GM18520 (cell line): ENCODE results near the gene NTF4.
"Not testable (repeated sequence)": the region's sequence is repeated elsewhere in the genome, so short reads cannot be mapped to it uniquely, and the experiment has no call there.

Source experiments
- ATAC-seq: cut with Tn5 transposase; IDR thresholded peaks from one replicate; pipeline ENCODE4 v1.9.1; 2021; ENCODE audit not compliant: unreplicated experiment

Gene NTF4

DNA sequence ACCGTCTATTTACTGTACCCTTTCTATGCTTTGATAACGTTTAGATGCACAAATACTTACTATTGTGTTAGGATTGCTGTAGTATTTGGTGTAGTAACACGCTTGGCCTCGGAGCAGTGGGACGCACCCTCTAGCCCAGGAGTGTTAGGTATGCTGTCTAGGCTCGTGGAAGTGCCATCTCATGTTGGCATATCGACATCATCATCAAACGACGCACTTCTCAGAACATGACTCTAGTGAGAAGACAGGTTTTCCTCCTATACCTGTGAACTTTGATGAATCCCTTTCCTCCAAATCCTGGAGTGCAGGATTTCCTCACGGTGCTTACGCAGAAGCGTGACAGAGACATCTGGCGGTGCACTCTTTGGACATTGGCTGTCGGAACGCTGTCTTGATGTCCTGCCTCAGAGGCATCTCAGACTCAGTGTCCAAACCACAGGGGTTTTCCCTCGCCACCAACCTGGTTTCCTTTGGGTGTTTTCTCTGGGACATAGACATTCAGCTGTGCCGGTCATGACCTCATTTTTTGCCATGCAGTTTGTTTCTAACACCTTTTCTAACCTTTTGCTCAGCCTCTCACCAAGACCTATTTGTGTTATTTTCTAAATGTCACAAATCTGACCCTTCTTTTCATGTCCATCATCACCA, 26.9 kb upstream of the NTF4 start:
- ATAC-seq = no peak

DNA sequence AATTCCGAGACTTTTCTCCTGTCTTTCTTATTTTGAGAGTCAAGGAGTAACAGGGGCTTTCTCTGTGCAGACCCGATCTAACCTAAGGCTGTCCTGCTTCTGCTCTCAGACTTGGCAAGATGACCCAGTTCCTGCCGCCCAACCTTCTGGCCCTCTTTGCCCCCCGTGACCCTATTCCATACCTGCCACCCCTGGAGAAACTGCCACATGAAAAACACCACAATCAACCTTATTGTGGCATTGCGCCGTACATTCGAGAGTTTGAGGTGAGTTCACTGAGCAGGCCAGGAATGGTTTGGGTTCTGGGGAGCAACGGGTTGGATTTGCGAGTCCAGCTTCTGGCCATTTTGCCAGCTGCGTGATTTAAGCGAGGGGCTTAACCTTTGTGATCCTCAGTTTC, 21.7 kb upstream of the NTF4 start:
- ATAC-seq = no peak

DNA sequence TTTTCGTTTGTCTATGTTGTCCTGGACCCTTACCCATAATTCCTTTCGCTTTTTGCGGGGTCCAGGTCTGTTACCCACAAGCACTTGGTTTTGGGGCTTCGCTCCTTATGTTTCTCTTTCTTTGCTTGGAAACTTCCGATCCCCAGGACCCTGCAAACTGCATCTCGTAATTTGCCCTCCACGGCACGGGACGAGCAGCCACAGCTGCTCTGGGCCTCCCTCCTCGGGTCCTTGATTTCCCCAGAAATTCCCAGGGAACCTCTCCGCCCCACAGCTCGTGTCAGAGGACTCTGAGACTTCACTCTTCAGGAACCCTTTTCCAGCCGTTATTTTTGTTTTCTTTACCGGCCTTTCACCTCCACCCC, 21.2 kb upstream of the NTF4 start:
- ATAC-seq = no peak

DNA sequence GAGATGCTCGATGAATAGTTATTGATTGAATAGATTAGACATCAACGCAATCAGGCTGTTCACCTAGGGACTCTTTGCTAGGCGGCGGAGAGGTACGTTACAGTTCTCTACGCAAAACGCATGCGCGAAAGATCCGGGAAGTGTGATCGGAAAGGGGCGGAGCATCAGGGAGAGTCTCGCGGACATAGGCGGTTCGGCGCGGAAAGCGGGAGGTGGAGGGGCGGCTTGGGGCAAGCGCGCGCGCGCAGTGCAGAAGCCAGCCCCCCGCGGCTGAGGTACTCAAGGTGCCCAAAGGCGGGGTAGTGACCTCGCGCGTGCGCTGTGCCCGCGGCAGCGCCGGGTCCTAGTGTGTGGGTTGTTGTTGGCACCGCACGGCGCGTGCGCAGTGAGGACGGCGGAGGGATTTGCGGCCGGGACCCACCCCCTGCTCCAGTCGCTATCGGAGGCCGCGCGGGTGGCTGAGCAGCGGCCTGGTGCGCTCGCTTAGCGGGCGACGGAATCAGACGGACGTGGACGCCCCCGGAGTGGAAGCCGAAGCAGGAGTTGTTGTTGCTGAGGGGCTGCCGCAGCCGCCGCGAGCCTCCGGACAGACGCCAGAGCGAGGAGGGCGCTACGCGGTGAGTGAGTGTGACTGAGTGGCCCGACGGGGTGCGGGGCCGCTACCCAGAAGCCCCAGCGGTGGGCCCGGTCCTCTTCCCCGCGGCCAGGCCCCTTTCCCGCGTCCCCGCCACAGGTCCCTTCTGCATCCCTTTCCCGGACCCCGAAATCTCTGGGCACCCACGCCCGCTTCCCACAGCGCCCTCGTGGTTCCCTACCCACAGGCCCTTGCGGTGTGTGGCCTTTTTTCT, 20.6 kb upstream of the NTF4 start, which contains the start of gene SNRNP70:
TSS of gene SNRNP70 (plus strand) at position 432 of the 848 bp plus-strand sequence. CDS start 964 bp downstream, outside the sequence.
- ATAC-seq = peak; percentile 78

DNA sequence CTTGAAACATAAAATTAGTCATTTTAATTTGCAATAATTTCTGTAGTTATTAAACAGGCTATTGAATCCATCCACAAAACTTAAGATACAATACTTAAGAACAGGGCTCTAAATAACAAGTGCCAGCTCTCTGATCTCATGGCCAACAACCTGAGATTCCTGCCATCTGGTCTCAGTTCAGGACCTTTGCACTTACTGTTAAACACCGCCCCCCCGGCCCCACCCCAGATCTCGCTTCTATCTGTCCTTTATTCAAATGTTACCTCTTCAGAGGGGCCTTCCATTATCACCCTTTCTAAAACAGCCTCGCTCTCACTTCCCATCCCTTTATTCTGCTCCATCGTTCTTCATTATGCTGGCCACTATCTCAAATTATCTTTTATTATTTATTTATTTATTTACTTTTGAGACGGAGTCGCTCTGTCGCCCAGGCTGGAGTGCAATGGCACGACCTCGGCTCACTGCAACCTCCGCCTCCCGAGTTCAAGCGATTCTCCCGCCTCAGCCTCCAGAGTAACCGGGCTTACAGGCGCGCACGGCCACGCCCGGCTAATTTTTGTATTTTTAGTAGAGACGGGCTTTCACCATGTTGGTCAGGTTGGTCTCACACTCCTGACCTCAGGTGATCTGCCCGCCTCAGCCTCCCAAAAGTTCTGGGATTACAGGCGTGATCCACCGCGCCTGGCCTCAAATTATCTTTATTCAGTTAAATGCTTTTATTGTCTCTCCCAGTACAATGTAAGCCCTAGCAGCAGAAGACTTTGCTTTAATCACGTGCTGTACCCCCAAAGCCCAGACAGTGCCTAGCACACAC, 19.8 kb upstream of the NTF4 start:
- no peak for ATAC-seq

DNA sequence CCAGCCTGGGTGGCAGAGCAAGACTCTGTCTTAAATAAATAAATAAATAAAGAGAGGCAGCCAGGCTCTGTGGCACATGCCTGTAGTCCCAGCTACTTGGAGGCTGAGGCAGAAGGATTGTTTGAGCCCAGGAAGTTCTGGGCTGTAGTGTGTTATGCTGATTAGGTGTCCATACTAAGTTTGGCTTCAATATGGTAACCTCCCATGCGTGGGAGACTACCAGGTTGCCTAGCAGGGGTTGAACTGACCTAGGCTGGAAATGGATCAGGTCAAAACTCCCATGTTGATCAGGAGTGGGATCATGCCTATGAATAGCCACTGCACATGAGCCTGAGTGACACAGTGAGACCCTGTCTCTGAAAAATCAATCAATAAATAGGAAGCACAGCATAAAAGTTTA, 16.7 kb upstream of the NTF4 start:
- no peak for ATAC-seq

DNA sequence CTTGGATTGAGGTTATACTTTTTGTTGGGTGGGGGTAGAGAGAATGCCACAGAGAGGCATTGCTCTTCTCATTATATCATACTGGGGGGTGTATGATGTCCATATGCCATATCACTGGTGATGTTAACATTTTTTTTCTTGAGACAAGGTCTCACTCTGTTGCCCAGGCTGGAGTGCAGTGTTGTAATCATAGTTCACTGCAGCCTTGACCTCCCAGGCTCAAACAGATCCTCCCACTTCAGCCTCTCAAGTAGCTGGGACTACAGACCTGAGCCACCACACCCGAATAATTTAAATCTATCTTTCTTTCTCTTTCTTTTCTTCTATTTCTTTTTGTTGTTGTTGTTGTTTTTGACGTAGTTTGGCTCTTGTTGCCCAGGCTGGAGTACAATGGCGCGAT, 15.8 kb upstream of the NTF4 start:
- ATAC-seq = no peak

DNA sequence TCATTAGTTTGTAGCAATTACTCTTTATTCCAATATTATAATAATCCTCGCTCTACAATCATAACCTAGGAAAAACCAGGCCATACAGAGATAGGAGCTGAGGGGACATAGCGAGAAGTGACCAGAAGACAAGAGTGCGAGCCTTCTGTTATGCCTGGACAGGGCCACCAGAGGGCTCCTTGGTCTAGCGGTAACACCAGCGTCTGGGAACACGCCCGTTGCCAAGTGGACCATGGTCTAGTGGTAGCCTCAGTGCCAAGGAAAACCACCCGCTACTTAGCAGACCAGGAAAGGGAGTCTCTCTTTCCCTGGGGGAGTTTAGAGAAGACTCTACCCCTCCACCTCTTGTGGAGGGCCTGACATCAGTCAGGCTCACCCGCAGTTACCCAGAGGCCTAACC, 10.3 kb upstream of the NTF4 start:
- not testable (repeated sequence) for ATAC-seq

DNA sequence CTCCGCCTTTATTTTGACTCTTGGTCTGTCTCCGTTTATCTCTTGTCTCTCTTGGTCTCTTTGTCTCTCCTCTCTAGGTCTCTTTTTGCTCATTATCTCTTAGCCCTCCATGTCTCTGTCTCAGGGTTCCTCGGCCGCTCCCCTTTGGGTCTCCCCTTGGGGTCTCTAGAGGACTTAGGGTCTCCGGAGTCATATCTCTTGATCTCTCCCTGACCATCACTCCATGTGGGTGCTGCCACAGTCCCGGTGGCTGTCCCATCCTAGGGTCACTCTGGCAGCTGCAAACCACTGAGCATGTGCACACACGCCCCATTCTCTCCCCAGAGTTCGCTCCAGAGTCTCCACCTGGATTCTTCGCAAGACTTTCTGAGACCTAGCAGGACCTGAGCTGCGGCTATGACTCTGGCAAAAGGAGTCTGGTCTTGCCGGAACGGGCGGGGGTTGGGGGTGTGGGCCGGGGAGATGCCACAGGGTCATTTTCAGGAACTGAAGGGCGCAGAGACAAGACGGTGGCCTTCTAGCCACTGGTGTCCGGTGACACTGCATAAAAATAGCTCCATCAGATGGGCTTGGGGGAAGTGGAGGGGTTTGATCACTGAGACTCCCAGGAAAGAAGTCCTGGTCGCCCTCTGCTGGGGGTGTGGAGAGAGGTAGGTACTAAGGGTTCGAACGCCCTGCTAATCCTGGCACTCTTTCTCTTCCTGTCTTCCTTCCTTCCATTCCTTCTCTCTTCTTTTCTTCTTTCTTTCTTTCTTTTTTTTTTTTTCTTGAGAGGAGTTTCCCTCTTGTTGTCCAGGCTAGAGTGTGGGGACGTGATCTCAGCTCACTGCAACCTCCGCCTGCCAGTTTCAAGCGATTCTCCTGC, 9.1 kb upstream of the NTF4 start:
- no peak for ATAC-seq

DNA sequence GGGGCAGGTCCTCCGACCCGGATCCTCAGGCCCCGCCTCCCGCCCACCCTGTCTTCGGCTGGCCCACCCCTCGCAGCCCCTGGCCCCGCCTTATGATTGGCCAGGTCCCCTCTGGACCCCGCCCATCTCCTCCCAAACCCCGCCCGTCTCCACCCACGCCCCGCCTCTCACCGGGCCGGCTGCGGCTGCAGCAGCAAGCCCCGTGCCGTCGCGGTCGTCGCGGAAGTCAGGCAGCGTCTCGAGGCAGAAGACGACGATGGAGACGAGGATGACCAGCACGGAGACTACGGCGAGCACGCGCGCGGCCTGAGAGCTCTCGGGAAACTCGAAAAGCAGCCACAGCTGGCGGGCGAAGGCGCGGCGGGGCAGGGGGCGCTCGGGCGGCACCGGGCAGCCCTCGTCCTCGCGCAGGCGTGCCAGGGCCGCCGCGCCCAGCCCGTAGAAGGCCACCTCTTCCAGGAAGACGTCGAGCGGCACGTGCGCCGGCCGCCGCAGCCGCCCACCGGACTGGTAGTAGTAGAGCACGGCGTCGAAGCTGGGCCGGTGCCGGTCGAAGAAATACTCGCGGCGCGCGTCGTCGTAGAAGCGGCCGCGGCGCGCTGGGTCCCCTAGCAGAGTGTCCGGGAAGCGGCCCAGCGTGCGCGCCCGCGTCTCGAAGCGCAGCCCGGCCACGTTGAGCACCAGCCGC, 7.4 kb upstream of the NTF4 start:
- no peak for ATAC-seq

DNA sequence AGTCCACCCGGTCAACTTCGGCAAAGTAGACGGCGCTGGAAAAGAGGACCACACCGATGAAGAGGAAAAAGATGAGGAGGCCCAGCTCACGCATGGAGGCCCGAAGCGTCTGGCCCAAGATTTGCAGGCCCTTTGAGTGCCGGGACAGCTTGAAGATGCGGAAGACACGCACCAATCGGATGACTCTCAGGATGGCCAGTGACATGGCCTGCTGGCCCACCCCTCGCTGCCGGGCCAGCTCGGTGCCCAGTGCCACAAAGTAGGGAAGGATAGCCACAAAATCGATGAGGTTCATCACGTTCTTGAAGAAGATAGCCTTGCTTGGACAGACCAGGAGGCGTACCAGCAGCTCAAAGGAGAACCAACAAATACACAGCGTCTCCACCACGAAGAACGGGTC, 5.8 kb upstream of the NTF4 start:
- ATAC-seq = no peak

DNA sequence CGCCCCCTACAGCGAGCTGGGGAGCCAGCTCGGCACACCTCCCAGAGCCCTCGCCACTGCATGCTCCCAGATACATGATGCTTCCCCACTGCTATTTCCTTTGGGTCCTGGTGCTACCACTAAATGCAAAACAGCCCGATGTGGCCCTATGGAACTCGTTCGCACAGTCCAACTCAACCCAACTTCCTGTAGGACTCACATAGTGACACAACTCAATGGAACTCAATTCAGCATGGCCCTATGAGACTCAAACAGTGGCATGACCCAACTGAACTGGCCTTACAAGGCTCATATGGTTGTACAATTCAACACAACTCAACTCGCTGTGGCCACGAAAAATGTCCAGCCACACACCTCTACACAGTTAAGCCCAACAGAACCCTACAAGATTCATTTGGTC, 4.4 kb upstream of the NTF4 start:
- ATAC-seq = no peak

DNA sequence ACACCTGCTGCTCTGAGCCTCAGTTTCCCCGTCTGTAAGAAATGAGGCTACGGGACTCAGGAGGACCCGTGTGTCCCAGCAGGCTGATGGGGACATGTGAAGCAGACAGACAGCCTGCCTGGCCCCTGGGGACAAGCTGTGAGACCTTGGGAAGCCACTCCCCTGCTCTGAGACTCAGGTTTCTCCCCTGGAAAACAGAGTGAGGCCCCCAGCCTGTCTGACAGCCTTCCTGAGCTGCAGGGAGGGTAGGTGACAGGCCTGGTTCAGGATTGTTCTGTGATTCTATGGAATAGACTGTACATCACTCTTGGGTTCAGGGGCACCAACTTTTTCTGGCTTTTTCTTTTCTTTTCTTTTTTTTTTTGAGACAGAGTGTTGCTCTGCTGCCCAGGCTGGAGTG, 2.9 kb upstream of the NTF4 start:
- no peak for ATAC-seq

DNA sequence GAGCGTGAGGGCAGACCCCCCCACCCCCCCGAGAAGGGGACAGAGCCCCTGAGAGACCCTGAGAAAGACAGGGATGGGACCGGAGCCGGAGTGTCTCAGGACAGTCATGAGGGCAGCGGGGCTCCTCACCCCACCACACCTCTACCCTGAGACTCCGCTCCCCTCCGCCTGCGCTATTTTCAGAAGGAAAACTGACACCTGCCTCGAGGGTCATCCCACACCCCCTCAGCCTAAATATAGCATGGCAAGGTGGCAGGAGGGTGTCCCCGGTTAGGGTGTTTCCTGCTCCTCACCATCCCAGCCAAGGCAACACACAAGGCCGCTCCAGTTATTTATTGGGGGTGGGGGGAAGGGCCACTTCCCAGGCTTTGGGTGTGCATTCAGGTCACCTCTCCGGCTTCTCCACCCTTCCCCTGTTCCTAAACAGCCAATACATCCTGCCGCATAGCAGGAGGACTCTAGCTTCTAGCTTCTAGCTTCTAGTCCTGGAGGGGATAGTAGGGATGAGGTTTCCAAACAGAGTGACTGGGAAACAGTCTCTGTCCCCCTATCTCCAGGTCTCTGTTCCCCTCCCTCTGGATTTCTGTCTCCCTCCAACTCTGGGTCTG, 1.4 kb upstream of the NTF4 start:
- no peak for ATAC-seq

DNA sequence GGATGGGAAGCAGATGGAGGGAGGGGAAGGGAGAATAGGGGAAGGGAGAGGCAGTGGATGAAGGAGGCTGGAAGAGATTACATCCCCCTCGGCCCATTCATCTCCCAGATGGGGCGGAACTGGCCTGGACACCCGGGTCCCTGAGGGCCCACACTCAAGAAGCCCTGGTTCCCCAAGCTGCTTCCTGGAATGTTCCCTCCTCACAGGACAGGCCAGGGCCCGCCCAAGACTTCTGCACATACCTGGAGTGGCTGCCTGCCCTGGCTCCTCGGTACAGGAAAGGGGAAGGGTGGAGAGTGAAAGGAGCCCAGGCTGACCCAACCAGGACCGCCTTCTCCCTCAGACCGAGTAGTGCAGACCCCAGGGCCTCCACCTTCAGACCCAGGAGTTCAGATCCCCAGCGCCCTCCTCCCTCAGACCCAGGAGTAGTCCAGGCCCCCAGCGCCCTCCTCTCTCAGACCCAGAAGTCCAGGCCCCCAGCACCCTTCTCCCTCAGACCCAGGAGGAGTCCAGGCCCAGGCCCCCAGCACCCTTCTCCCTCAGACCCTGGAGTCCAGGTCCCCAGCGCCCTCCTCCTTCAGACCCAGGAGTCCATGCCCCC, 489 bp downstream of the NTF4 start:
- ATAC-seq = no peak

DNA sequence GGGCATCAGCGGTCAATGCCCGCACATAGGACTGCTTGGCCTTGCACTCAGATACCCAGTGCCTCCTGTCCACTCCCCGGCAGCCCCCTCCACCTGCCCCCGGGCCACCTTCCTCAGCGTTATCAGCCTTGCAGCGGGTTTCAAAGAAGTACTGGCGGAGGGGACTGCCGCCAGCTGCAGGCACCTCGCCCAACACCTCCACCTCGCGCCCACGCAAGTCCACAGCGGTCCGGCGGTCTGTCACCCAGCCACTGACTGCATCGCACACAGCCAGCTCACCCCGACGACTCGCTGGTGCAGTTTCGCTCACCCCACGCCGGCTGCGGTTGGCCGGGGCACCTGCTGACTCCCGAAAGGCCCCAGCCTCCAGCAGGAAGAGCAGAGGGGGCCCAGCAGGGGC, 3.2 kb downstream of the NTF4 start:
- ATAC-seq = no peak

DNA sequence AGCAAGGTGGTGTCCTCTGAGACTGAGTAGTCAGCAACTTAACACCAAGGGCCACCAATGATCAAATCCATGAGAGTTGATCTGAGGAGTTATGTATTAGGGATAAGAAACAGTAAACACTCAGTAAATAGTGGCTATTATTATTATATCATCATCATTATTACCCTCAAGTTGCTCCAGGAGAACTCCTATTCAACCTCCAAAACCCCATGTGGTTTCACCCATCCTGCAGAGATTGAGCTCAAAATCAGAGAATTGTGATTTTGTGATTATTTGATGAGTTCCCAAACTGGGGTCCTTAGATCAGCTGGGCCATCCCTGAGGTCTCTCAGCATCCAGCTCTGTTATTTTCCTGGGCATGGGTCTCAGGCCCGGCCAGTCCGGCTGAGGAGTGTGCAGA, 3.6 kb downstream of the NTF4 start:
- no peak for ATAC-seq

DNA sequence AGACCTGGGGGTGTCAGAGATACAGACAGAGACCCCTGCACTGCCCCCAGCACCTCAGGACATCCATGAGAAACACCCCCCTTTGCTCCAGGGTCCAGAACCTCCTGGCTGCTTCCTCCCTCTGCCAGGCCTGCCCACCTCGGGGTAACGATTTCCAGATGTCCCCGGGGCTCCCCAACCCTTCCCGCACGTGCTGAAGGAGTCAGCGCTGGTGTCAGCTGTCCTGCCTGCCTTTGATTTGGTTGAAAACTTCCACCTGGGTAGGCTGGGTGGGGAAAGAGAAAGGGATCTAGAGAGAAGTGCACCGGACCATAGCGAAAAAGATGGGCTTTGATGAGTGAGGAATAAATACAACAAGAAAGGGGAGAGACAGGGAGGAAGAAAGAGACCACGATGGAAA, 5.6 kb downstream of the NTF4 start:
- ATAC-seq = no peak

DNA sequence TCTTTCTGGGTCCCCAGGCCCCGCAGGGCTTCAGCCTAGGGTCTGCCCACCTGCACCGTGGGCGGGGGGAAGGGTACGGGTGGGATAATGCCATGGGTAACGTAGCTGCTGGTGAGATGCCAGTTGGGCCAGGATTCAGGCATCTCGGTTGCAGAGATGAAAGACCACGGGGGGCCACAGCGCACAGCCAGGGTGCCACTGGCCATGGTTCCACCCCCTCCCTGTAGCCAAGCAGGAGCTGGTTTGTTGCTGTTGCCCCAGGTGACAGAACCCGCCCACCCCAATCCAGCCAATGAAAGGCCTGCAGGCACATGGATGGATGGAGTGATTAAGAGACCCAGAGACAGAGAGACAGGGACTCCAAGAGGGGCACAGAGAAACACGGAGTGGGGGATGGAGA, 6.1 kb downstream of the NTF4 start:
- ATAC-seq = no peak
